Measurements from ENCODE around the gene CCL8. TPM values are rescaled to one million over a fixed set of nuclear protein-coding genes. Genes with fewer than 3 reads are reported as not detected.

The CCL8 gene
- total RNA-seq (2014; rRNA removed; shearing (Covaris generic)) = not detected in 2 replicates

GRCh38 chr17:34319039-34319483, at the start of gene CCL8:
CCL8 (plus strand) TSS chr17:34319435; CDS start chr17:34319502, 67 bp downstream.

GRCh38 chr17:34269969-34270368, 49.3 kb upstream of the CCL8 start, which contains the start of gene CCL7:
CCL7 (plus strand) TSS chr17:34270221; CDS start chr17:34270291, 70 bp downstream.

DNA sequence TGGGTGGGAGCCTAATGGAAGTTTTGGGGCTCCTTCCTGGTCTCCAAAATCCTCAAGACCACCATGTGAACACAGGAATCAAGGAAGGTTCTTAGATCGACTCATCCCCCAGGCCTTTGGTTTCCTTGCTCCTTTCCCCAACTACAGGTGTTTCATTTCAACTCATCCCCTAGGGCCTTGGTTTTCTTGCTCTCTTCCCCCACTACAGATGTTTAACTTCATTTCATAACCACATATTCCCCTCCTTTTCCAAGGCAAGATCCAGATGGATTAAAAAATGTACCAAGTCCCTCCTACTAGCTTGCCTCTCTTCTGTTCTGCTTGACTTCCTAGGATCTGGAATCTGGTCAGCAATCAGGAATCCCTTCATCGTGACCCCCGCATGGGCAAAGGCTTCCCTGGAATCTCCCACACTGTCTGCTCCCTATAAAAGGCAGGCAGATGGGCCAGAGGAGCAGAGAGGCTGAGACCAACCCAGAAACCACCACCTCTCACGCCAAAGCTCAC, 33.9 kb upstream of the CCL8 start, which contains the start of gene CCL11:
Gene CCL11, plus strand, starts transcription at position 457 of the 507 bp plus-strand sequence. CDS start 67 bp downstream, outside the sequence.

DNA sequence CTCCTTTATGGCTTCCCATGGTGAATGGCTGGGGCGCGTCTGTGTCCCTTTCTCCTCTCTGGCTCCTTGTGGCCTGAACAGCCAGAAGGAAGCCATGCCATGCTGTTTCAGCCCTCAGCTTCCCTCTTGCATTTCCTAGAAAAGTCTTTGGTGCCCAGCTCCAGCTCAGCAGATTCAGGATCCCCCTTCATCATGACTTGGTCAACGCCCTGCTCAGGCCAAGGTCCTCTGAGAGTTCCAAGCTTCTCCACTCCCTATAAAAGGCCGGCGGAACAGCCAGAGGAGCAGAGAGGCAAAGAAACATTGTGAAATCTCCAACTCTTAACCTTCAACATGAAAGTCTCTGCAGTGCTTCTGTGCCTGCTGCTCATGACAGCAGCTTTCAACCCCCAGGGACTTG, 37.0 kb downstream of the CCL8 start, which contains the start of gene CCL13:
Gene CCL13, plus strand, starts transcription at position 287 of the 400 bp plus-strand sequence. Its CDS starts 47 bp downstream, at position 334.

DNA sequence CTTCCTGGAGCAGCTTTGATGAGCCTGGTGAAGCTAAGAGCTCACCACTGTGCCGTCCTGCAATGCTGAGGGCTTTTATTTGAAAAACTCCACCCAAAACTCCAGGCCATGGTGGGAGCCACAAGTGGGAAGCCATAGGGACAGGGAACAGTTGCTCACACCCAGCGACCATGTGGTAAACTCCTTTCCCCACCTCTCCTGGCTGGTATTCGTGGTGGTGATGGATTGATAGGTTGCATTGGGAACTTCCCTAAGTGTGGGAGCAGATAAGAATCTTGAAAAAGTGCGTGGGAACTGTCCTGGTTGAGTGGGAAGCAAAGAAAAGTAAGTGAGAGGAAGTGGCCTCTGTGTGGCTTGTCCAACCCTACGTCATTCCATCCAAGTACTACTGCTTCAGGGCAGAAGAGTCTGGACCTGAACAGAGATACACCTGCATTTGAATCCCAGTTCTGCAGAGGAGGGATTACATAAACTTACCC, 44.0 kb downstream of the CCL8 start, which contains the start of gene CCL1:
Gene CCL1, minus strand, starts transcription at position 51 of the 479 bp plus-strand sequence. CDS start 72 bp downstream, outside the sequence.

Other genes with a start within 250 kb of the CCL8 start
- gene CCL2, start 64.2 kb upstream of the CCL8 start, total RNA-seq (2014; rRNA removed; shearing (Covaris generic)) = 0.66 and 4.1 TPM in 2 replicates
- gene CCL7, start 49.2 kb upstream of the CCL8 start, total RNA-seq (2014; rRNA removed; shearing (Covaris generic)) = not detected in 2 replicates
- not detected in 2 replicates for gene CCL11, start 33.7 kb upstream of the CCL8 start, total RNA-seq (2014; rRNA removed; shearing (Covaris generic))
- not detected in 2 replicates for gene CCL13, start 37.0 kb downstream of the CCL8 start, total RNA-seq (2014; rRNA removed; shearing (Covaris generic))
- not detected in 2 replicates for gene CCL1, start 43.8 kb downstream of the CCL8 start, total RNA-seq (2014; rRNA removed; shearing (Covaris generic))

Measured in A375 (cell line).